Measurements from ENCODE around the gene PCSK6. TPM values are rescaled to one million over a fixed set of nuclear protein-coding genes. Genes with fewer than 3 reads are reported as not detected.

The PCSK6 gene
- total RNA-seq, 2 experiments from 2014 or later = 0.28 TPM; not detected in 1

DNA sequence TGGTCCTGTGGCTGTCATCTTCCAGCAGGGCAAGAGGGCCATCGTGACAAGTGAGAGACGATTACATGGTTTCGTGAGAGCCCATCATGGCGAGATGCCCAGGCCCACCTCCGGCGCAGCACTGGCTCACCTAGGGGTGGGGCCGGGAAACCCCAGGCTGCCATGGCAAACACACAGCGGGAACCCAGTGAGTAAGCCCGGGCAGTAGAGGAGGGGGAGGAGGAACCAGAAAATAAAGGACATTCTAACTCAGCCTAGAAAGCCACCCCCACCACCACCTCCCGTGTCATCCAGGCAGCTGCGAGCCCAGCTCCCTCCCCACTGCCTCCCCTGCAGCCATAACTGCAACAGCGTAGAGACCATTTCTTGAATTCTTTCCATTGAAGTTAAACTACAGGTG, 52.3 kb downstream of the PCSK6 start:
- no peaks in the 10 kb centered on the region for H3K36me3 Mint-ChIP-seq (ENCODE audit: low read depth)
- no peak overlapping the region for H3K27ac Mint-ChIP-seq
- ChIA-PET POLR2A (no interaction called here), CTCF (no interaction called here)
- ATAC-seq (ENCODE audit: poor library complexity) = no peak
- Histone ChIP-seq H3K9me3 (ENCODE audit: control insufficient read depth in 1 of 2, insufficient read depth in 1 of 2, low read length in 2 of 2) (peaks cover 0 to 17% of the 10 kb centered on the region in 2 experiments), H3K4me1 (ENCODE audit: insufficient read depth, low read length) (peaks cover 3% of the 10 kb centered on the region), H3K4me3 (ENCODE audit: low read length) (no peak overlapping the region), H3K36me3 (ENCODE audit: insufficient read depth, low read length) (no peaks in the 10 kb centered on the region), H3K27ac (ENCODE audit: low read depth in 1 of 2, low read length in 2 of 2) (no peak overlapping the region), H3K27me3 (ENCODE audit: control insufficient read depth in 1 of 2, insufficient read depth in 2 of 2, low read length in 2 of 2) (peaks cover 7 to 10% of the 10 kb centered on the region in 2 experiments)
- intact Hi-C loops (cut with DNase I, micrococcal nuclease) = no loop called here
- no peak for DNase-seq
- TF ChIP-seq, protein P1, sequence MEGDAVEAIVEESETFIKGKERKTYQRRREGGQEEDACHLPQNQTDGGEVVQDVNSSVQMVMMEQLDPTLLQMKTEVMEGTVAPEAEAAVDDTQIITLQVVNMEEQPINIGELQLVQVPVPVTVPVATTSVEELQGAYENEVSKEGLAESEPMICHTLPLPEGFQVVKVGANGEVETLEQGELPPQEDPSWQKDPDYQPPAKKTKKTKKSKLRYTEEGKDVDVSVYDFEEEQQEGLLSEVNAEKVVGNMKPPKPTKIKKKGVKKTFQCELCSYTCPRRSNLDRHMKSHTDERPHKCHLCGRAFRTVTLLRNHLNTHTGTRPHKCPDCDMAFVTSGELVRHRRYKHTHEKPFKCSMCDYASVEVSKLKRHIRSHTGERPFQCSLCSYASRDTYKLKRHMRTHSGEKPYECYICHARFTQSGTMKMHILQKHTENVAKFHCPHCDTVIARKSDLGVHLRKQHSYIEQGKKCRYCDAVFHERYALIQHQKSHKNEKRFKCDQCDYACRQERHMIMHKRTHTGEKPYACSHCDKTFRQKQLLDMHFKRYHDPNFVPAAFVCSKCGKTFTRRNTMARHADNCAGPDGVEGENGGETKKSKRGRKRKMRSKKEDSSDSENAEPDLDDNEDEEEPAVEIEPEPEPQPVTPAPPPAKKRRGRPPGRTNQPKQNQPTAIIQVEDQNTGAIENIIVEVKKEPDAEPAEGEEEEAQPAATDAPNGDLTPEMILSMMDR (IDR thresholded peaks at IDR 0.05) = no peak
- H3K4me3 Mint-ChIP-seq = no peak overlapping the region
- peaks cover 26% of the 10 kb centered on the region for H3K27me3 Mint-ChIP-seq
- H3K4me1 Mint-ChIP-seq (ENCODE audit: low read depth) = no peaks in the 10 kb centered on the region
- no peaks in the 10 kb centered on the region for H3K9me3 Mint-ChIP-seq

DNA sequence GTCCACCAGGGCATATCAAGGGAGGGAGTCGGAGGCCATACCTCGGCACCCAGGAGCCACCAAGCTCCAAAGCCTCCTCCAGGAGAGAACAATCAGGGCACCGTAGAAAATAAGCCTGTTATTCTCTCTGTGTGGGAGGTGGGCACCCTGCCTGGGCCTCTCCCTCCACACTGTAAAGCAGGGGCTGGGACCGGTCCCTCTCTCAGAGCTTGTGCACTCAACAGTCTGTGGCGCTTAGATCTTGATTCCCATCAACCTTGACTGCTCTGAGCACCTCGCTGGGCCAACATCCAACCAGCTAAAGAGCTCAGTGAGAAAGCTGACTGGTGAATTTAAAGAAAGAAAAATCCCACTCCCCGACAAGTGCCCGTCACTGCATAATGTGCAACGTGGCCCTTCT, 53.0 kb downstream of the PCSK6 start:
- no peaks in the 10 kb centered on the region for H3K4me1 ChIP-seq (ENCODE audit: insufficient read depth, low read length)
- H3K36me3 ChIP-seq (ENCODE audit: insufficient read depth, low read length) = no peaks in the 10 kb centered on the region
- Mint-ChIP-seq H3K9me3 (no peaks in the 10 kb centered on the region), H3K27me3 (peaks cover 30% of the 10 kb centered on the region), H3K4me3 (no peak overlapping the region), H3K27ac (no peak overlapping the region), H3K4me1 (ENCODE audit: low read depth) (no peaks in the 10 kb centered on the region), H3K36me3 (ENCODE audit: low read depth) (no peaks in the 10 kb centered on the region)
- ChIA-PET POLR2A (no interaction called here), CTCF (no interaction called here)
- ATAC-seq (ENCODE audit: poor library complexity) (no peak), DNase-seq (no peak)
- no peak overlapping the region for H3K4me3 ChIP-seq (ENCODE audit: low read length)
- peaks cover 0 to 17% of the 10 kb centered on the region in 2 experiments for H3K9me3 ChIP-seq (ENCODE audit: control insufficient read depth in 1 of 2, insufficient read depth in 1 of 2, low read length in 2 of 2)
- peaks cover 7 to 10% of the 10 kb centered on the region in 2 experiments for H3K27me3 ChIP-seq (ENCODE audit: control insufficient read depth in 1 of 2, insufficient read depth in 2 of 2, low read length in 2 of 2)
- no peak overlapping the region for H3K27ac ChIP-seq (ENCODE audit: low read depth in 1 of 2, low read length in 2 of 2)
- TF ChIP-seq, protein P1 (IDR thresholded peaks at IDR 0.05) = no peak
- intact Hi-C loops (cut with DNase I, micrococcal nuclease) = no loop called here

DNA sequence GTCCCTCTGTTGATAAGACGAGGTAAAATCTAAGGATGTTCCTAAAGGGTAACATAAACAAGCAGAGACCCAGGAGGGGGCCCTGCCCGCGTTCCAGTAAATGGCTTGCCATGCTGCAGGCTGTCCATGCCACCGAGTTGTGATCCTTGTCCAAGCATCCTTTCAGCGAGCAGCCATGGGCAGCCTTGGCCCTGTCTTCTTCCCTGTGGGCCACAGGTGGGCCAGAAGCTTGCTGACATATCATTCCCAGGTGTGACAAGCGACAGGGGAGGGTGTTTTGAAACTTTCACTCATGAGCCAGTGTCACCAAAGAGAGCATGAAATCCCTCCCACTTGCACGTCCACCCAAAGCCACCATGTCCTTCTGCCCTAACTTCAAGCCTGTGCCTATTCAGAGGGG, 53.7 kb downstream of the PCSK6 start:
- intact Hi-C loops (cut with DNase I, micrococcal nuclease) = no loop called here
- Mint-ChIP-seq H3K4me3 (no peak overlapping the region), H3K36me3 (ENCODE audit: low read depth) (no peaks in the 10 kb centered on the region), H3K27ac (no peak overlapping the region), H3K4me1 (ENCODE audit: low read depth) (no peaks in the 10 kb centered on the region), H3K27me3 (peaks cover 30% of the 10 kb centered on the region), H3K9me3 (no peaks in the 10 kb centered on the region)
- CTCF ChIA-PET = no interaction called here
- Histone ChIP-seq H3K27ac (ENCODE audit: low read depth in 1 of 2, low read length in 2 of 2) (no peak overlapping the region), H3K27me3 (ENCODE audit: control insufficient read depth in 1 of 2, insufficient read depth in 2 of 2, low read length in 2 of 2) (peaks cover 7 to 10% of the 10 kb centered on the region in 2 experiments), H3K9me3 (ENCODE audit: control insufficient read depth in 1 of 2, insufficient read depth in 1 of 2, low read length in 2 of 2) (peaks cover 0 to 17% of the 10 kb centered on the region in 2 experiments), H3K4me3 (ENCODE audit: low read length) (no peak overlapping the region), H3K36me3 (ENCODE audit: insufficient read depth, low read length) (no peaks in the 10 kb centered on the region), H3K4me1 (ENCODE audit: insufficient read depth, low read length) (no peaks in the 10 kb centered on the region)
- POLR2A ChIA-PET = no interaction called here
- no peak for ATAC-seq (ENCODE audit: poor library complexity)
- TF ChIP-seq, protein P1 (IDR thresholded peaks at IDR 0.05) = no peak
- DNase-seq = no peak

All from CD4-positive, alpha-beta T cell (primary cell).